Testis (tissue), 2 donors: Measurements from ENCODE around the gene GPR152.

Experiments used
- CTCF ChIP-seq, 3 experiments: fragments of 450-650 bp in 2 of 3; fragments of 200-600 bp in 1 of 3; sonication (generic) in 1 of 3; IDR thresholded peaks; one replicate each; pipeline ENCODE4 v1.5.1; 2016 to 2019; ENCODE audit warnings: antibody characterized with exemption in 3 of 3, mild to moderate bottlenecking in 2 of 3, moderate library complexity in 1 of 3
- POLR2A ChIP-seq: fragments of 450-650 bp; IDR thresholded peaks from one replicate; pipeline ENCODE4 v1.6.1; 2017; ENCODE audit warnings: antibody characterized with exemption, mild to moderate bottlenecking, moderate library complexity

- TF ChIP-seq POLR2A, result no peak
- TF ChIP-seq CTCF (IDR thresholded peaks at IDR 0.05), result no peak
Observed at GRCh38 chr11:67404515-67405195, 47.9 kb downstream of the GPR152 start.
